Raji (cell line): Measurements from ENCODE around the gene NCAPG2.

ENCODE experiments used
- POLR2A ChIP-seq: IDR thresholded peaks from 2 replicates; pipeline ENCODE4 v1.6.1; 2011; ENCODE audit warnings: low read depth, low read length, control low read depth; ENCODE audit not compliant: insufficient read depth

NCAPG2 gene

GRCh38 chr7:158676171-158676840, 28.3 kb downstream of the NCAPG2 start:
- no peak for TF ChIP-seq POLR2A

- TF ChIP-seq POLR2A = no peak
These were observed 31.6 kb downstream of the NCAPG2 start for GRCh38 chr7:158672975-158673374.

GRCh38 chr7:158666401-158666800, 38.2 kb downstream of the NCAPG2 start:
- TF ChIP-seq POLR2A = no peak

GRCh38 chr7:158664406-158664805, 40.2 kb downstream of the NCAPG2 start:
- no peak for TF ChIP-seq POLR2A

GRCh38 chr7:158663428-158663741, 41.2 kb downstream of the NCAPG2 start:
- no peak for TF ChIP-seq POLR2A

GRCh38 chr7:158662610-158663427, 41.8 kb downstream of the NCAPG2 start:
- TF ChIP-seq POLR2A = no peak

GRCh38 chr7:158658475-158658874, 46.1 kb downstream of the NCAPG2 start:
- TF ChIP-seq POLR2A = no peak

GRCh38 chr7:158657189-158657746, 47.3 kb downstream of the NCAPG2 start:
- TF ChIP-seq POLR2A = no peak

GRCh38 chr7:158655931-158656441, 48.6 kb downstream of the NCAPG2 start:
- no peak for TF ChIP-seq POLR2A

GRCh38 chr7:158655507-158655906, 49.1 kb downstream of the NCAPG2 start:
- TF ChIP-seq POLR2A = no peak

GRCh38 chr7:158651968-158652565, 52.5 kb downstream of the NCAPG2 start:
- TF ChIP-seq POLR2A = no peak

GRCh38 chr7:158650821-158651225, 53.8 kb downstream of the NCAPG2 start:
- TF ChIP-seq POLR2A = no peak

GRCh38 chr7:158649279-158649678, 55.3 kb downstream of the NCAPG2 start:
- no peak for TF ChIP-seq POLR2A

GRCh38 chr7:158648787-158649186, 55.8 kb downstream of the NCAPG2 start:
- no peak for TF ChIP-seq POLR2A

GRCh38 chr7:158648168-158648567, 56.4 kb downstream of the NCAPG2 start:
- TF ChIP-seq POLR2A = no peak

GRCh38 chr7:158647475-158647792, 57.2 kb downstream of the NCAPG2 start:
- no peak for TF ChIP-seq POLR2A

GRCh38 chr7:158646766-158647474, 57.7 kb downstream of the NCAPG2 start:
- TF ChIP-seq POLR2A = no peak
